ENCODE measurements around the gene OPN4. TPM values are rescaled to one million over a fixed set of nuclear protein-coding genes. Genes with fewer than 3 reads are reported as not detected.

Gene OPN4
- total RNA-seq, 2 donors from 2014 or later, result not detected

DNA sequence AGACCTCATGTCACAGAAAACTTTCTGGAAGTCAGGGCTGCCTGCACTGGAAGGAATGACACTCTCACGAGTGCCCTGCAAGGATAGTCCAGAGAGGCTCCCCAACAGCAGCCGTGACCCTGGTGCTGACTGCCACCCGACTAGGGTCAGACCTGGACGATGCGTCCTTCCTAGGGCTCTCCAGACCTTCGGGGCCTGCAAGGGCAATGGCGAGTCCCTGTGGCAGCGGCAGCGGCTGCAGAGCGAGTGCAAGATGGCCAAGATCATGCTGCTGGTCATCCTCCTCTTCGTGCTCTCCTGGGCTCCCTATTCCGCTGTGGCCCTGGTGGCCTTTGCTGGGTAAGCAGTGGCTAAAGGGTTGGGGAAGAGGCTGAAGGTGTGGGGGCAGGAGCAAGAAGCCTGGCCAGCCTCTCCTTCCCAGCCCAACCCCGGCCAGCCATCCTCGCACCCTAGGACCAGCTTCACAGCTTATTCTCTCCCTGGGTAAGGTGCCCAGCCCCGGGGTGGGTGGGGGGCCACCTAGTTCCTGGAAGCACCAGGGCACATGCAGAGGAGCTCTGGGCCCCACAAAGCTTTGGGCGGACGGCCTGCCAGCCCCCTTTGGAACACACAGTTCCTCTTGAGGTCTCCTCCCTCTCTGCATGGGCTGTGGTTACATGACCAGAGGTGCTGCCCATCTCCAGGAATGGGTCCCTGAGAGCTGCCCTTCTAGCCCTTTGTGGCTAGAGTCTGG lies 5.5 kb downstream of the OPN4 start:
- 89 to 90% methylated on average over 16 to 17 of the region's 17 CpGs for WGBS, 2 donors
- Histone ChIP-seq H3K36me3 (replicated peaks in 1 of 2; ENCODE audit: insufficient read depth in 1 of 2, low read depth in 2 of 2) (no peaks in the 10 kb centered on the region), H3K27ac (no peak overlapping the region), H3K9me3 (no peaks in the 10 kb centered on the region), H3K4me1 (peaks cover 6% of the 10 kb centered on the region), H3K27me3 (no peaks in the 10 kb centered on the region), H3K4me3 (no peak overlapping the region)
- no peak for TF ChIP-seq POLR2A (IDR thresholded peaks at IDR 0.05)
- TF ChIP-seq, protein P1, sequence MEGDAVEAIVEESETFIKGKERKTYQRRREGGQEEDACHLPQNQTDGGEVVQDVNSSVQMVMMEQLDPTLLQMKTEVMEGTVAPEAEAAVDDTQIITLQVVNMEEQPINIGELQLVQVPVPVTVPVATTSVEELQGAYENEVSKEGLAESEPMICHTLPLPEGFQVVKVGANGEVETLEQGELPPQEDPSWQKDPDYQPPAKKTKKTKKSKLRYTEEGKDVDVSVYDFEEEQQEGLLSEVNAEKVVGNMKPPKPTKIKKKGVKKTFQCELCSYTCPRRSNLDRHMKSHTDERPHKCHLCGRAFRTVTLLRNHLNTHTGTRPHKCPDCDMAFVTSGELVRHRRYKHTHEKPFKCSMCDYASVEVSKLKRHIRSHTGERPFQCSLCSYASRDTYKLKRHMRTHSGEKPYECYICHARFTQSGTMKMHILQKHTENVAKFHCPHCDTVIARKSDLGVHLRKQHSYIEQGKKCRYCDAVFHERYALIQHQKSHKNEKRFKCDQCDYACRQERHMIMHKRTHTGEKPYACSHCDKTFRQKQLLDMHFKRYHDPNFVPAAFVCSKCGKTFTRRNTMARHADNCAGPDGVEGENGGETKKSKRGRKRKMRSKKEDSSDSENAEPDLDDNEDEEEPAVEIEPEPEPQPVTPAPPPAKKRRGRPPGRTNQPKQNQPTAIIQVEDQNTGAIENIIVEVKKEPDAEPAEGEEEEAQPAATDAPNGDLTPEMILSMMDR (IDR thresholded peaks at IDR 0.05), result no peak
- DNase-seq, result peak in 1 of 4 donors; percentile 5
- intact Hi-C loops (cut with DNase I), result no loop called here
- no peak for ATAC-seq

DNA sequence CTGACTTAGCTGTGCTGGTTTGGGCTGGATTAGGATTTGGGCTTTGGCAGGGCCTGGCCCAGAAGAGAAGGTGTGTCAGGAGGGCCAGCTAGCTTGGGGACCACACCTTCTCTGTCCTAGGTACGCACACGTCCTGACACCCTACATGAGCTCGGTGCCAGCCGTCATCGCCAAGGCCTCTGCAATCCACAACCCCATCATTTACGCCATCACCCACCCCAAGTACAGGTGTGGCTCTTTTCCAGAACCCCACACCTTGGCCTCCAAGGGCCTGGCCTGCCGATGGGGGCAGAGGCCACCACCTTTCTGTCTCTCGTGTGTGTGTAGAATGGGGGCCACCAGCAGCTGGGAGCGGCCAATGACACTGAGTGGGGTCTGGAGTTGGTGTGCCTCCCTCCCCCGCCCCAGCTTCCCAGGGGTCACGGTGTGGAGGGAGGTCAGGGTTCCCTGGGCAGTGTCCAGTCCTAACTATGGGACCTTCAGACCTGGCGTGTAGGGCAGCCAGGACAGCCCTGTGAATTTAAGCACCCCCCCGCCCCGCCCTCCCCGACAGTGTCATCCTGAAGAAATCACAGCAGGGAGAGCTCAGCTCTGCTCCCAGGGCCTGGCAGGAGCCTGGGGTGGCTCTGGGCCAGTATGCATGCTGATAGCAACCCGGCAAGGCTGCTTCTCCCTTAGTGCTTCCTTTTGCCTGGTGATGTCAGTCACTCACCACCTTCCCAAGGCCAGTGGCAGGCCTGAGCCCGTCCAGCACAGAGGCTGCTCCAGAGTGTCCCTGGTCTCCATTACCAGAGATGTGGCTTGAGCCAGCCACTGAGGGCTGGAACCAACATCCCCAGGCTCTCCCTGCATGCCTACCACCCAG lies 7.0 kb downstream of the OPN4 start:
- H3K4me3 ChIP-seq, result no peak overlapping the region

DNA sequence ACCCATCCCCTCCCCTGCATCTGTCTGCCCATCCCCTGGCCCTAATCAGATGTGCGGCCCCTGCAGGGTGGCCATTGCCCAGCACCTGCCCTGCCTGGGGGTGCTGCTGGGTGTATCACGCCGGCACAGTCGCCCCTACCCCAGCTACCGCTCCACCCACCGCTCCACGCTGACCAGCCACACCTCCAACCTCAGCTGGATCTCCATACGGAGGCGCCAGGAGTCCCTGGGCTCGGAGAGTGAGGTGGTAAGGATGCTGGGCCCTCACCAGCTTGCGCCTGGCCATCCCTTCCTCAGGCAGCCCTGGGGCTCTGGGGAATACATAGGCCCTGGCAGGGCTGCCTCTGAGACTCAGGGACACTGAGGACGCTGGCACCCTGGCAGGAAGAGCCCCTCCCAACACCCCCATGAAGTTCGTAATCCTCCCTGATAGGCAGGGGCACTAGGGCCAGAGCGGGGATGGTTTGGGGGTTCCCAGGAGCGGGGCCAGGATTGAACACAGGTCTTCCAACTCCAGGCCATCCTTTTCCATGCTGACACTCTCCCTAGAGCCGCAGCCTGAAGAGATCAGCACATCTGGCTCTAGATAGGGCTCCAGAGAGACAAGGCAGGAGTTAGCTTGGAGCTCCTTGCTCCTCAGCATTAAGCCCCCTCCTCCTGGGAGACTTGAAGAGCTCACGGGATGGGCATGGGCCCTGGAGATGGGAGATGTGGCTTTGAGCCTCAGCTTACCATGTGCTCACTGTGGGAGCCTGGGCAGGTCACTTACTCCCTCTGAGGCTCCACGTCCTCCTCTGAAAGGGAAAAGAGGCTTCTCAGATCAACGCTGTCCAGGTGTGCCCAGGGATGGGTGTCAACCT lies 8.1 kb downstream of the OPN4 start:
- DNase-seq (no peak), ATAC-seq (no peak)
- no peak for TF ChIP-seq POLR2A (IDR thresholded peaks at IDR 0.05)
- TF ChIP-seq, protein P1 (IDR thresholded peaks at IDR 0.05), result no peak
- no peaks in the 10 kb centered on the region for H3K36me3 ChIP-seq (replicated peaks in 1 of 2; ENCODE audit: insufficient read depth in 1 of 2, low read depth in 2 of 2)
- intact Hi-C loops (cut with DNase I), result no loop called here
- no peak overlapping the region for H3K4me3 ChIP-seq
- WGBS, 2 donors, result 93% methylated on average over 12 to 19 of the region's 19 CpGs
- no peaks in the 10 kb centered on the region for H3K27me3 ChIP-seq
- H3K27ac ChIP-seq, result no peak overlapping the region
- peaks cover 9% of the 10 kb centered on the region for H3K4me1 ChIP-seq
- no peaks in the 10 kb centered on the region for H3K9me3 ChIP-seq

More for the DNA sequence above, 7.0 kb downstream of the OPN4 start:
- no peak for TF ChIP-seq POLR2A (IDR thresholded peaks at IDR 0.05)
- TF ChIP-seq, protein P1 (IDR thresholded peaks at IDR 0.05), result no peak
- Histone ChIP-seq H3K27me3 (no peaks in the 10 kb centered on the region), H3K4me1 (peaks cover 6% of the 10 kb centered on the region), H3K27ac (no peak overlapping the region), H3K9me3 (no peaks in the 10 kb centered on the region), H3K36me3 (replicated peaks in 1 of 2; ENCODE audit: insufficient read depth in 1 of 2, low read depth in 2 of 2) (no peaks in the 10 kb centered on the region)
- 69 to 82% methylated on average over 10 to 16 of the region's 17 CpGs for WGBS, 2 donors
- intact Hi-C loops (cut with DNase I), result no loop called here
- peak; percentile 32 to 79 (median 58) for DNase-seq
- peak; percentile 53 for ATAC-seq

DNA sequence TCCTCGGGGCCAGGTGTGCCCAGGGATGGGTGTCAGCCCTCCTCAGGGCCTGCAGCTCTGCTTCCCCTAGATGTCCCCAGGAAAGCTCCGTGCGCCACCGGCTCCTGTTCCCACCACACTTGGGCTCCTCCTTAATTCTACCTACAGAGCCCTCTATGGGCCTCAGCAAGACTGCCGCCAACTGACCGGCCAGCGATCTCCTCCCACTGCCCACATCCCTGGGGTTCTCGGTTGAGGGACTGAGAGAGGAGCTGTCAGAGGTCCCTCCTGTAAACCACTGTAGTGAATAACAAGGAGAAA lies 8.6 kb downstream of the OPN4 start:
- WGBS, 2 donors, result 92 to 98% methylated on average over 5 to 8 of the region's 8 CpGs
- intact Hi-C loops (cut with DNase I), result no loop called here
- ATAC-seq (no peak), DNase-seq (no peak)
- no peaks in the 10 kb centered on the region for H3K9me3 ChIP-seq
- H3K27me3 ChIP-seq, result no peaks in the 10 kb centered on the region
- H3K4me3 ChIP-seq, result no peak overlapping the region
- TF ChIP-seq, protein P1 (IDR thresholded peaks at IDR 0.05), result no peak
- H3K36me3 ChIP-seq (replicated peaks in 1 of 2; ENCODE audit: insufficient read depth in 1 of 2, low read depth in 2 of 2), result no peaks in the 10 kb centered on the region
- H3K4me1 ChIP-seq, result peaks cover 14% of the 10 kb centered on the region
- H3K27ac ChIP-seq, result no peak overlapping the region

Data from body of pancreas (tissue), 4 donors.